Immature natural killer cell (primary cell): ENCODE data around the gene GSS. TPM values are rescaled to one million over a fixed set of nuclear protein-coding genes. Genes with fewer than 3 reads are reported as not detected.

Experiments
- DNase-seq, 3 donors: peaks; one replicate each; pipeline ENCODE4 v3.0.0; 2022; ENCODE audit warnings: mixed read lengths in 1 of 3
- H3K27ac Mint-ChIP-seq, 6 donors: one replicate each; pipeline ENCODE4 v1.8.0; 2020; ENCODE audit warnings: mixed read lengths in 6 of 6, mild to moderate bottlenecking in 5 of 6, inconsistent platforms in 4 of 6, moderate library complexity in 3 of 6
- H3K27me3 Mint-ChIP-seq, 3 donors: one replicate each; pipeline ENCODE4 v1.8.0; 2020 to 2021; ENCODE audit warnings: low read depth in 3 of 3, mild to moderate bottlenecking in 3 of 3, mixed read lengths in 3 of 3, moderate library complexity in 3 of 3, inconsistent platforms in 1 of 3
- H3K36me3 Mint-ChIP-seq, 3 donors: one replicate each; pipeline ENCODE4 v1.8.0; 2020; ENCODE audit warnings: mixed read lengths in 3 of 3, inconsistent platforms in 2 of 3, mild to moderate bottlenecking in 2 of 3
- H3K4me1 Mint-ChIP-seq, 2 donors: one replicate each; pipeline ENCODE4 v1.8.0; 2020; ENCODE audit warnings: inconsistent platforms in 2 of 2, mild to moderate bottlenecking in 2 of 2, mixed read lengths in 2 of 2, moderate library complexity in 1 of 2
- H3K4me3 Mint-ChIP-seq, 5 donors: one replicate each; pipeline ENCODE4 v1.8.0; 2020; ENCODE audit warnings: mild to moderate bottlenecking in 5 of 5, mixed read lengths in 5 of 5, inconsistent platforms in 3 of 5, moderate library complexity in 3 of 5
- H3K9me3 Mint-ChIP-seq, 6 donors: one replicate each; pipeline ENCODE4 v1.8.0; 2020; ENCODE audit warnings: mild to moderate bottlenecking in 6 of 6, mixed read lengths in 6 of 6, inconsistent platforms in 4 of 6, moderate library complexity in 3 of 6
- polyA plus RNA-seq, 3 donors: library from polyadenylated mRNA; unstranded; fragments of 300-500 nt; fragmentation: Illumina TruSeq; gene quantifications; one replicate each; pipeline ENCODE4 v1.2.3, GENCODE V29; 2021

Gene GSS
- polyA plus RNA-seq, 3 donors from 2014 or later, result 32.4 to 60.6 (median 45.7) TPM

GRCh38 chr20:34956041-34956458, 444 bp upstream of the GSS start:
- Mint-ChIP-seq H3K27me3 (peaks cover 6 to 13% (median 6%) of the 10 kb centered on the region in 3 donors), H3K4me3 (peak overlapping the region; percentile 90 to 99 (median 96)), H3K27ac (peak overlapping the region; percentile 94 to 97 (median 96)), H3K36me3 (no peaks in the 10 kb centered on the region), H3K4me1 (peaks cover 21 to 25% of the 10 kb centered on the region in 2 donors), H3K9me3 (no peaks in the 10 kb centered on the region)
- no peak for DNase-seq

GRCh38 chr20:34954904-34955230, 739 bp downstream of the GSS start:
- Mint-ChIP-seq H3K9me3 (no peaks in the 10 kb centered on the region), H3K27ac (peak overlapping the region; percentile 94 to 97 (median 96)), H3K4me3 (peak overlapping the region; percentile 90 to 99 (median 96)), H3K27me3 (peaks cover 6 to 11% (median 6%) of the 10 kb centered on the region in 3 donors), H3K4me1 (peaks cover 21 to 25% of the 10 kb centered on the region in 2 donors), H3K36me3 (peaks cover 0 to 4% (median 0%) of the 10 kb centered on the region in 3 donors)
- DNase-seq, result no peak

GRCh38 chr20:34953960-34954359, 1.6 kb downstream of the GSS start:
- H3K9me3 Mint-ChIP-seq, result no peaks in the 10 kb centered on the region
- peak overlapping the region in 1 of 6 donors; percentile 97 for H3K27ac Mint-ChIP-seq
- peaks cover 21 to 25% of the 10 kb centered on the region in 2 donors for H3K4me1 Mint-ChIP-seq
- H3K36me3 Mint-ChIP-seq, result peaks cover 4 to 13% (median 5%) of the 10 kb centered on the region in 3 donors
- peak overlapping the region in 3 of 5 donors; percentile 20 to 58 (median 24) for H3K4me3 Mint-ChIP-seq
- no peak for DNase-seq
- H3K27me3 Mint-ChIP-seq, result peaks cover 6 to 11% (median 6%) of the 10 kb centered on the region in 3 donors

GRCh38 chr20:34952671-34953070, 2.9 kb downstream of the GSS start:
- Mint-ChIP-seq H3K27ac (no peak overlapping the region), H3K36me3 (peaks cover 4 to 14% (median 5%) of the 10 kb centered on the region in 3 donors), H3K4me3 (no peak overlapping the region), H3K27me3 (peaks cover 6 to 11% (median 6%) of the 10 kb centered on the region in 3 donors), H3K9me3 (no peaks in the 10 kb centered on the region), H3K4me1 (peaks cover 21 to 25% of the 10 kb centered on the region in 2 donors)
- DNase-seq, result no peak

GRCh38 chr20:34951652-34952051, 4.0 kb downstream of the GSS start:
- Mint-ChIP-seq H3K27me3 (peaks cover 6 to 11% (median 6%) of the 10 kb centered on the region in 3 donors), H3K4me3 (no peak overlapping the region), H3K36me3 (peaks cover 4 to 14% (median 7%) of the 10 kb centered on the region in 3 donors), H3K27ac (no peak overlapping the region), H3K4me1 (peaks cover 21 to 25% of the 10 kb centered on the region in 2 donors), H3K9me3 (no peaks in the 10 kb centered on the region)
- DNase-seq, result no peak

GRCh38 chr20:34951252-34951651, 4.4 kb downstream of the GSS start:
- Mint-ChIP-seq H3K4me3 (no peak overlapping the region), H3K9me3 (no peaks in the 10 kb centered on the region), H3K4me1 (peaks cover 18 to 21% of the 10 kb centered on the region in 2 donors), H3K27ac (no peak overlapping the region), H3K27me3 (peaks cover 6 to 11% (median 6%) of the 10 kb centered on the region in 3 donors), H3K36me3 (peaks cover 7 to 14% (median 11%) of the 10 kb centered on the region in 3 donors)
- no peak for DNase-seq

GRCh38 chr20:34949120-34949519, 6.5 kb downstream of the GSS start:
- Mint-ChIP-seq H3K27me3 (no peaks in the 10 kb centered on the region), H3K27ac (no peak overlapping the region), H3K36me3 (peaks cover 14 to 16% (median 16%) of the 10 kb centered on the region in 3 donors), H3K9me3 (no peaks in the 10 kb centered on the region), H3K4me3 (no peak overlapping the region), H3K4me1 (peaks cover 0 to 3% of the 10 kb centered on the region in 2 donors)
- no peak for DNase-seq

GRCh38 chr20:34948030-34948429, 7.6 kb downstream of the GSS start:
- DNase-seq, result no peak
- Mint-ChIP-seq H3K27ac (no peak overlapping the region), H3K4me1 (peaks cover 0 to 3% of the 10 kb centered on the region in 2 donors), H3K9me3 (no peaks in the 10 kb centered on the region), H3K27me3 (no peaks in the 10 kb centered on the region), H3K36me3 (peaks cover 14 to 25% (median 21%) of the 10 kb centered on the region in 3 donors), H3K4me3 (no peak overlapping the region)

- Mint-ChIP-seq H3K36me3 (peaks cover 20 to 28% (median 21%) of the 10 kb centered on the region in 3 donors), H3K4me1 (no peaks in the 10 kb centered on the region), H3K27me3 (no peaks in the 10 kb centered on the region), H3K9me3 (no peaks in the 10 kb centered on the region), H3K27ac (no peak overlapping the region), H3K4me3 (no peak overlapping the region)
- no peak for DNase-seq
These were observed 8.3 kb downstream of the GSS start for GRCh38 chr20:34947336-34947735.

- H3K4me3 Mint-ChIP-seq, result no peak overlapping the region
- no peak for DNase-seq
- no peak overlapping the region for H3K27ac Mint-ChIP-seq
- H3K36me3 Mint-ChIP-seq, result peaks cover 21 to 28% (median 22%) of the 10 kb centered on the region in 3 donors
- no peaks in the 10 kb centered on the region for H3K9me3 Mint-ChIP-seq
- no peaks in the 10 kb centered on the region for H3K27me3 Mint-ChIP-seq
- no peaks in the 10 kb centered on the region for H3K4me1 Mint-ChIP-seq
These were observed 8.9 kb downstream of the GSS start for GRCh38 chr20:34946661-34947060.

- H3K27ac Mint-ChIP-seq, result no peak overlapping the region
- no peaks in the 10 kb centered on the region for H3K4me1 Mint-ChIP-seq
- H3K27me3 Mint-ChIP-seq, result no peaks in the 10 kb centered on the region
- peaks cover 24 to 30% (median 28%) of the 10 kb centered on the region in 3 donors for H3K36me3 Mint-ChIP-seq
- H3K4me3 Mint-ChIP-seq, result no peak overlapping the region
- H3K9me3 Mint-ChIP-seq, result no peaks in the 10 kb centered on the region
- no peak for DNase-seq
These were observed 10.1 kb downstream of the GSS start for GRCh38 chr20:34945315-34946077.

- H3K4me3 Mint-ChIP-seq, result no peak overlapping the region
- H3K36me3 Mint-ChIP-seq, result peaks cover 21 to 25% (median 24%) of the 10 kb centered on the region in 3 donors
- no peaks in the 10 kb centered on the region for H3K4me1 Mint-ChIP-seq
- DNase-seq, result no peak
- no peaks in the 10 kb centered on the region for H3K27me3 Mint-ChIP-seq
- no peaks in the 10 kb centered on the region for H3K9me3 Mint-ChIP-seq
- H3K27ac Mint-ChIP-seq, result peak overlapping the region in 2 of 6 donors; percentile 38 to 50
These were observed 11.6 kb downstream of the GSS start for GRCh38 chr20:34943808-34944567.

GRCh38 chr20:34942301-34942700, 13.3 kb downstream of the GSS start:
- no peaks in the 10 kb centered on the region for H3K27me3 Mint-ChIP-seq
- H3K9me3 Mint-ChIP-seq, result no peaks in the 10 kb centered on the region
- peaks cover 29 to 34% (median 31%) of the 10 kb centered on the region in 3 donors for H3K36me3 Mint-ChIP-seq
- H3K4me3 Mint-ChIP-seq, result no peak overlapping the region
- no peak for DNase-seq
- H3K27ac Mint-ChIP-seq, result no peak overlapping the region
- no peaks in the 10 kb centered on the region for H3K4me1 Mint-ChIP-seq

- H3K9me3 Mint-ChIP-seq, result no peaks in the 10 kb centered on the region
- no peak for DNase-seq
- H3K36me3 Mint-ChIP-seq, result peaks cover 27 to 40% (median 38%) of the 10 kb centered on the region in 3 donors
- no peak overlapping the region for H3K4me3 Mint-ChIP-seq
- H3K4me1 Mint-ChIP-seq, result no peaks in the 10 kb centered on the region
- H3K27me3 Mint-ChIP-seq, result no peaks in the 10 kb centered on the region
- no peak overlapping the region for H3K27ac Mint-ChIP-seq
These were observed 14.4 kb downstream of the GSS start for GRCh38 chr20:34941226-34941625.
